ENCODE results near the gene POU3F1. TPM values are rescaled to one million over a fixed set of nuclear protein-coding genes. Genes with fewer than 3 reads are reported as not detected.

POU3F1 gene
- total RNA-seq, 1 experiment from 2014 or later, result not detected

DNA sequence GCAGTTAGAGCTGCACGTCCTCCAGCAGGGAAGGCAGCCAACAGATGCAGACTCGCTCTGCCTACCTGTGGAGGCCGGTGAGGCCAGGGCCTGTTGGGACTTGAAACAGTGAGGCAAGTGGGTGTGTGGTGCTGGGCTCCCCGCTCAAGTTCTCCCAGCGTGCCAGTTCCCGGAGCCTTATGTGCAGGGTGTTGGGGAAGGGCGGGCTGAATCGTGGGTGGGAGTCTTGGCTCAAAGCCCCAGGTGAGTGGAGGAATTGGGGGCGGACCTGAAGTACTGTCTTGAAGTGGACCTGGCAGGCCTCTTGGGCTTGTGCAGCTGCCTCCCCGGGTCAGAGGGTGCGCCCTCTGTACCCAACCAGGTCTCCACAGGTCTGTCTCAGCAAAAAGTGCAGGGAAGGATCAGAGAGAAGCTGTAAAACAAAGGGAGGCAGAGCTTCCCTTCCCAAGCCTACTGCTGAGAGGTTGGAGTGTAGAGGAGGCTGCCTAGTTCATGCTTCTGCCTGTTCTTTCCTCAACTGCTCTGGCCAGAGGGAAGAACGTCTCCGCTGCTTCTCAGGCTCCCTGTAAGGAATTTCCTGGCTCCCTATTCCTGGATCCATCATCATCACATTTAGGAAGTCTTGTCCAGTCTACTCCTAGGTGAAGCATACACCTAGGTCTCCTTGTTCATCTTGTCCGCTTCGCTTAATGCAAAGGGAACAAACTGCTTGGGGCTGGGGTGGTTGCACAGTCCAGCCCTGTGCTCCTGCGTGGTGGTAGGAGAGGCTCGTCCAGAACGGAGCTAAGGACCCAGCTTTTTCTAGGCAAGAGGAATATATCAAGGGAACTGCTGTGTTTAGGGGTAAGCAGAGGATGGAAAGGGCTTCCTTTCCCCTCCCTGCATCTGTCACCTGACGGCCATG lies 19.1 kb downstream of the POU3F1 start:
- Histone ChIP-seq H3K27me3 (ENCODE audit: low read length) (no peaks in the 10 kb centered on the region), H3K4me2 (ENCODE audit: low read length) (no peak overlapping the region), H3K79me2 (ENCODE audit: low read length) (no peaks in the 10 kb centered on the region), H3K4me1 (ENCODE audit: insufficient read depth, low read length) (peaks cover 33% of the 10 kb centered on the region), H3K4me3 (ENCODE audit: low read length) (no peak overlapping the region), H3K27ac (ENCODE audit: low read length) (no peak overlapping the region), H2AFZ (ENCODE audit: low read length) (no peak overlapping the region), H3K9me2 (replicated peaks; ENCODE audit: low read length) (no peaks in the 10 kb centered on the region), H3K9me3 (ENCODE audit: low read length) (no peaks in the 10 kb centered on the region), H3K36me3 (ENCODE audit: low read depth, low read length) (peaks cover 27% of the 10 kb centered on the region), H3K9ac (ENCODE audit: low read length) (no peak overlapping the region), H3F3A (ENCODE audit: low read length, unreplicated experiment) (no peaks in the 10 kb centered on the region), H4K20me1 (ENCODE audit: low read length) (no peaks in the 10 kb centered on the region)
- ChIA-PET POLR2A (ENCODE audit: unreplicated experiment) (interaction anchor here (0.8 kb wide), 2 partner anchors 109 to 543 kb away, joined by 3 read pairs; no protein-coding TSS in a partner anchor), CTCF (interaction anchor here (0.6 kb wide), 1 partner anchor 8 kb away, joined by 5 read pairs; no protein-coding TSS in a partner anchor)
- no peak for ATAC-seq
- BruUV-seq (replicated peaks), result no TSS peak
- no peak for DNase-seq
- intact Hi-C loops (cut with micrococcal nuclease), result no loop called here
- TF ChIP-seq EZH2 (IDR thresholded peaks at IDR 0.05; ENCODE audit: low read length, unreplicated experiment), result no peak
- TF ChIP-seq, protein P1, sequence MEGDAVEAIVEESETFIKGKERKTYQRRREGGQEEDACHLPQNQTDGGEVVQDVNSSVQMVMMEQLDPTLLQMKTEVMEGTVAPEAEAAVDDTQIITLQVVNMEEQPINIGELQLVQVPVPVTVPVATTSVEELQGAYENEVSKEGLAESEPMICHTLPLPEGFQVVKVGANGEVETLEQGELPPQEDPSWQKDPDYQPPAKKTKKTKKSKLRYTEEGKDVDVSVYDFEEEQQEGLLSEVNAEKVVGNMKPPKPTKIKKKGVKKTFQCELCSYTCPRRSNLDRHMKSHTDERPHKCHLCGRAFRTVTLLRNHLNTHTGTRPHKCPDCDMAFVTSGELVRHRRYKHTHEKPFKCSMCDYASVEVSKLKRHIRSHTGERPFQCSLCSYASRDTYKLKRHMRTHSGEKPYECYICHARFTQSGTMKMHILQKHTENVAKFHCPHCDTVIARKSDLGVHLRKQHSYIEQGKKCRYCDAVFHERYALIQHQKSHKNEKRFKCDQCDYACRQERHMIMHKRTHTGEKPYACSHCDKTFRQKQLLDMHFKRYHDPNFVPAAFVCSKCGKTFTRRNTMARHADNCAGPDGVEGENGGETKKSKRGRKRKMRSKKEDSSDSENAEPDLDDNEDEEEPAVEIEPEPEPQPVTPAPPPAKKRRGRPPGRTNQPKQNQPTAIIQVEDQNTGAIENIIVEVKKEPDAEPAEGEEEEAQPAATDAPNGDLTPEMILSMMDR (conservative IDR thresholded peaks at IDR 0.05; ENCODE audit: low read depth, low read length), result no peak
- no peak for TF ChIP-seq EZH2phosphoT487 (IDR thresholded peaks at IDR 0.05; ENCODE audit: borderline replicate concordance, low read length)

DNA sequence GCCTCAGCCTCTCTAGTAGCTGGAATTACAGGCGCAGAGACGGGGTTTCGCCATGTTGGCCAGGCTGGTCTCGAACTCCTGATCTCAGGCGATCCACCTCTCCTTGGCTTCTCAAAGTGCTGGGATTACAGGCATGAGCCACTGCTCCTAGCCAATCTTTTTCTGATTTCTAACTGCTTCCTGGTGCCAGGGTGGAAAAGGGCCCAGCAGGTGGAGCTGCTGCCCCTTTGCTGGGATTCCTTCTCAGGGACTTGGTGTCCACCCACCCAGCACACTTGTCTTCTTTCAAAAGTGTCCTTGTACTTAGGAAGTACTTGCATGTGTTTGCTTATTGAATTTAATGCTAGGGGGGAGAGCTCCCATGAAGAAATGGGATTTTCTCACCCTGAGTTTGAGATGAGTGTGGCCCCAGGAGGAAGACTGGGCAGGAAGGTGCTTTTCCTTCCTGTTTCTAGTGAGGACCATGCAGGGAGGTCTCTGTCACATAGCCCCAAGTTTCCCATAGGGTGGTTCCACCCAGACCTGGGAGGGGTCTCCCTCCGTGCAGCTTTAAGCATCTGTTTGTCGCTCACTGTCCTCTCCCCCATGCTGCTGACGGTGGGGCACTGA lies 19.9 kb downstream of the POU3F1 start:
- Histone ChIP-seq H3K9ac (ENCODE audit: low read length) (no peak overlapping the region), H3F3A (ENCODE audit: low read length, unreplicated experiment) (no peaks in the 10 kb centered on the region), H3K4me3 (ENCODE audit: low read length) (no peak overlapping the region), H3K4me1 (ENCODE audit: insufficient read depth, low read length) (peaks cover 33% of the 10 kb centered on the region), H3K27ac (ENCODE audit: low read length) (no peak overlapping the region), H3K4me2 (ENCODE audit: low read length) (no peak overlapping the region), H4K20me1 (ENCODE audit: low read length) (no peaks in the 10 kb centered on the region), H3K9me2 (replicated peaks; ENCODE audit: low read length) (no peaks in the 10 kb centered on the region), H2AFZ (ENCODE audit: low read length) (no peak overlapping the region), H3K9me3 (ENCODE audit: low read length) (no peaks in the 10 kb centered on the region), H3K36me3 (ENCODE audit: low read depth, low read length) (peaks cover 33% of the 10 kb centered on the region), H3K27me3 (ENCODE audit: low read length) (no peaks in the 10 kb centered on the region), H3K79me2 (ENCODE audit: low read length) (no peaks in the 10 kb centered on the region)
- BruUV-seq (replicated peaks), result no TSS peak
- POLR2A ChIA-PET (ENCODE audit: unreplicated experiment), result interaction anchor here (0.8 kb wide), 1 partner anchor 544 kb away, joined by 3 read pairs; no protein-coding TSS in a partner anchor
- ATAC-seq (peak; percentile 37), DNase-seq (peak; percentile 68)
- CTCF ChIA-PET, result interaction anchor here (0.6 kb wide), 1 partner anchor 8 kb away, joined by 5 read pairs; no protein-coding TSS in a partner anchor
- intact Hi-C loops (cut with micrococcal nuclease), result loop anchor here (1.0 kb wide), 2 partner anchors 46 to 809 kb away; no protein-coding TSS in a partner anchor
- TF ChIP-seq, protein P1 (conservative IDR thresholded peaks at IDR 0.05; ENCODE audit: low read depth, low read length), result peak; percentile 86
- no peak for TF ChIP-seq EZH2 (IDR thresholded peaks at IDR 0.05; ENCODE audit: low read length, unreplicated experiment)
